Calu3 (cell line): Measurements from ENCODE around the gene MRFAP1. TPM values are rescaled to one million over a fixed set of nuclear protein-coding genes. Genes with fewer than 3 reads are reported as not detected.

Experiments
- BruUV-seq: library from RNA; stranded (reverse); fragments of 400-500 nt; replicated peaks from 2 replicates; lab custom pipeline; 2021; lab: Mats Ljungman, UMichigan
- CTCF ChIA-PET: fragments of 300-600 bp; sonication (Branson Sonifier 250); formaldehyde crosslinking; loops from one replicate; lab custom pipeline; 2022; ENCODE audit warnings: antibody characterized with exemption; lab: Charles Lee
- DNase-seq: peaks from one replicate; pipeline ENCODE4 v3.0.0; 2022
- H3K27ac Mint-ChIP-seq: one replicate; pipeline ENCODE4 v1.8.0; 2022; ENCODE audit warnings: mixed read lengths; ENCODE audit not compliant: unreplicated experiment
- H3K27me3 Mint-ChIP-seq: one replicate; pipeline ENCODE4 v1.8.0; 2022; ENCODE audit warnings: mixed read lengths; ENCODE audit not compliant: unreplicated experiment
- H3K36me3 Mint-ChIP-seq: one replicate; pipeline ENCODE4 v1.8.0; 2022; ENCODE audit warnings: mild to moderate bottlenecking, moderate library complexity, mixed read lengths; ENCODE audit not compliant: insufficient read depth, unreplicated experiment
- H3K4me1 Mint-ChIP-seq: one replicate; pipeline ENCODE4 v1.8.0; 2022; ENCODE audit warnings: mild to moderate bottlenecking, low read depth, mixed read lengths; ENCODE audit not compliant: unreplicated experiment
- H3K4me3 Mint-ChIP-seq: one replicate; pipeline ENCODE4 v1.8.0; 2022; ENCODE audit warnings: mild to moderate bottlenecking, low read depth, moderate library complexity, mixed read lengths; ENCODE audit not compliant: unreplicated experiment
- H3K9me3 Mint-ChIP-seq: one replicate; pipeline ENCODE4 v1.8.0; 2022; ENCODE audit warnings: low read depth, mixed read lengths; ENCODE audit not compliant: unreplicated experiment
- CTCF ChIP-seq: fragments of 200-600 bp; IDR thresholded peaks from one replicate; pipeline ENCODE4 v1.8.0; 2022; ENCODE audit warnings: antibody characterized with exemption; ENCODE audit not compliant: unreplicated experiment
- intact Hi-C: fragments of 100-400 bp; cut with micrococcal nuclease; formaldehyde crosslinking; loops from one replicate; pipeline ENCODE4 v1.10.0; 2022; ENCODE audit not compliant: unreplicated experiment
- total RNA-seq: library from RNA; stranded (reverse); gene quantifications from 2 replicates; pipeline ENCODE4 v1.2.3, GENCODE V29; 2022

Gene MRFAP1
- total RNA-seq, 1 experiment from 2014 or later, result 151 TPM

- Mint-ChIP-seq H3K4me1 (no peaks in the 10 kb centered on the region), H3K9me3 (no peaks in the 10 kb centered on the region), H3K36me3 (peaks cover 7% of the 10 kb centered on the region), H3K4me3 (no peak overlapping the region), H3K27me3 (no peaks in the 10 kb centered on the region), H3K27ac (no peak overlapping the region)
- BruUV-seq, result no TSS peak
- CTCF ChIA-PET, result no interaction called here
- intact Hi-C loops, result no loop called here
- no peak for TF ChIP-seq CTCF
- DNase-seq, result no peak
Observed at GRCh38 chr4:6596948-6597347, 43.5 kb upstream of the MRFAP1 start.

GRCh38 chr4:6598127-6598526 is 42.4 kb upstream of the MRFAP1 start:
- no TSS peak for BruUV-seq

GRCh38 chr4:6598641-6599040 is 41.8 kb upstream of the MRFAP1 start:
- no TSS peak for BruUV-seq
- intact Hi-C loops, result no loop called here
- no peak for DNase-seq
- Mint-ChIP-seq H3K36me3 (peaks cover 7% of the 10 kb centered on the region), H3K27ac (no peak overlapping the region), H3K4me1 (no peaks in the 10 kb centered on the region), H3K4me3 (no peak overlapping the region), H3K9me3 (no peaks in the 10 kb centered on the region), H3K27me3 (no peaks in the 10 kb centered on the region)
- no peak for TF ChIP-seq CTCF
- CTCF ChIA-PET, result no interaction called here

More at GRCh38 chr4:6598127-6598526, 42.4 kb upstream of the MRFAP1 start:
- H3K27ac Mint-ChIP-seq, result no peak overlapping the region
- H3K4me3 Mint-ChIP-seq, result no peak overlapping the region
- peaks cover 7% of the 10 kb centered on the region for H3K36me3 Mint-ChIP-seq
- CTCF ChIA-PET, result no interaction called here
- DNase-seq, result no peak
- H3K27me3 Mint-ChIP-seq, result no peaks in the 10 kb centered on the region
- no peaks in the 10 kb centered on the region for H3K4me1 Mint-ChIP-seq
- TF ChIP-seq CTCF, result no peak
- H3K9me3 Mint-ChIP-seq, result no peaks in the 10 kb centered on the region
- intact Hi-C loops, result no loop called here

- Mint-ChIP-seq H3K36me3 (peaks cover under 1% of the 10 kb centered on the region), H3K4me1 (no peaks in the 10 kb centered on the region), H3K9me3 (no peaks in the 10 kb centered on the region), H3K4me3 (no peak overlapping the region), H3K27ac (no peak overlapping the region), H3K27me3 (no peaks in the 10 kb centered on the region)
- no peak for TF ChIP-seq CTCF
- DNase-seq, result no peak
- CTCF ChIA-PET, result no interaction called here
- intact Hi-C loops, result no loop called here
- BruUV-seq, result no TSS peak
Observed at GRCh38 chr4:6601661-6602250, 38.7 kb upstream of the MRFAP1 start.
